Activated CD8-positive, alpha-beta memory T cell treated with anti-CD3 and anti-CD28 coated beads, Interleukin-2, amount 50 U/mL, for 24 hours (primary cell): ENCODE results near the gene GRHPR.
A peak's percentile ranks its signal among the peaks of the same experiment; 100 is the strongest.

ENCODE experiments used
- DNase-seq: peaks from one replicate; pipeline ENCODE4 v3.0.0-alpha.2; 2020; ENCODE audit errors: extremely low read depth

Gene GRHPR

DNA sequence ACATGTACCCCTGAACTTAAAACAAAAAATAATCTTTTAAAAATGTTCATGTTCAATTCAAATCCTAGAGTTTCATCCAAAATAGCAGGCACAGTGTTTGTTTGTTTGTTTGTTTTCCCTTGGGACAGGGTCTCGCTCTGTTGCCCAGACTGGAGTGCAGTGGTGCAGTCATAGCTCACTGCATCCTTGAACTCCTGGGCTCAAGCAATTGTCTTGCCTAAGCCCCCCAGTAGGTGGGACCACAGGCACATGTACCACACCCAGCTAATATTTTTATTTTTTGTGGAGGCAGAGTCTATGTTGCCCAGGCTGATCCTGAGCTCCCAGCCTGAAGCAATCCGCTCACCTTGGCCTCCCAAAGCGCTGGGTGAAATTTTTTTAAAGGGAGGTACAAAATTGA lies 58.3 kb downstream of the GRHPR start:
- DNase-seq, result no peak

DNA sequence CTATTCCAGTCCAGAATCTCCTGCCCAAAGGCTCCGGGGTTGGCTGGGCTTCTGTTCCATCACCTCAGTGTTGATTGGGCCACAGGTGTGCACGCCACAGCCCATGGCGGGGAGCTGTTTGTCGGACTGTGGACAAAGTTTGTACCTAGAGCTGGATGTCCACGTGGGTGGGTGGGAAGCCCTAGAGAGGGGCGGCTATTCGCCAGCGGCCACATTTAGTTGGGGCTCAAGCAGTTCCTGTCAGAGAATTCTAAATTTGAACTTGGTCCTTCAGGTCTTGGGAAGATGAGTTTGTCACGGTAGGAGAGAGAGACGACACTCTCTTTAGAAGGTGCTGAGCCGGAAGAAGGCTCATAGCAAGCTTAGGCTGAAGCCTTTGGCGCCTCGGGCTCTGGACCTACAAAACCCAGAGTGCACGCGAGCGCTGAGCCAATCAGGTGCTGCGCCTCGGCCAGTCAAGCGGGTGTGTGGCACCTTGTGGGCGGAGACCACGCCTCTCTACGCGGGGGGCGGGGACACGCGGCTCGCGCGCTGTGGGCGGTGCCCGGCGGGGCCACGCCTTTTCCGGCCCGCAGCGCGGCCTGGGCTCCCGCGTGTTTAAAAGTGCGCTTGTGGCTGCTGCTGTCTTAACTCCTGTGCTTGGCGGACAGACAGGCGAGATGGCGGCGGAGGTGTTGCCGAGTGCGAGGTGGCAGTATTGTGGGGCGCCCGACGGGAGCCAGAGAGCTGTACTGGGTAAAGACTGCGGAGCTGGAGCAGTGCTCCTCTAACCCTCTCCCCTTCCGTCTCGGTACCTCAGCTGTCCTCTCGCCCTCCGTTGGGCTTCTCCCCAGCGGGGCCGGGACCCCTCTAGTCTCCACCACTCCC lies 63.1 kb downstream of the GRHPR start, which contains the start of gene POLR1E:
POLR1E (plus strand) TSS at position 560 of the 867 bp plus-strand sequence; CDS start at position 660, 100 bp downstream.
- peak; percentile 82 for DNase-seq

DNA sequence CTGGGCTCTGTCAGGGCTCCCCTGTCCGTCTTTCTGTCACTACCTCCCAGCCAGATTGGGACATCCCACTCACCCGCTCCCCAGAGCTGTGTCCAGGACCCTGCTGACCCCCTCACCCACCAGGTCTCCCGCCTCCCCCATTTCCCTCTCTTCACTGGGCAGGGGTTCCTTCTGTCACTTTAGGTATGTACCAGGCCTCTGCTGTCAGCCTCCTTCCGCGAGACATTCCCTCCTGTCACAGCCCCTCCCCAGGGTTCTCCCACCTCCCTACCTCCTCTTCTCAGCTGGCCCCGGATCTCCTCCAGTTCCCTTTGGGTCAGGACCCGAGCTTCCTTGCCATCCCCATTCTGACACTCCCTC lies 63.7 kb downstream of the GRHPR start:
- DNase-seq, result no peak
